GM23338 (cell line): ENCODE data around the gene ZSWIM5. TPM values are rescaled to one million over a fixed set of nuclear protein-coding genes. Genes with fewer than 3 reads are reported as not detected.

Source experiments
- ATAC-seq: fragments of 200-7000 bp; cut with Tn5 transposase; 3 replicates; pipeline ENCODE4 v1.9.1; 2020
- DNase-seq: peaks from one replicate; pipeline ENCODE4 v3.0.0-alpha.2; 2015; ENCODE audit warnings: low spot score
- H2AFZ ChIP-seq: fragments of 200-600 bp; sonication (generic); 2 replicates; pipeline ENCODE4 v1.8.0; 2016; ENCODE audit warnings: antibody characterized with exemption, mild to moderate bottlenecking, moderate library complexity
- H3F3A ChIP-seq: fragments of 200-600 bp; sonication (generic); replicated peaks from 2 replicates; pipeline ENCODE4 v1.8.0; 2017; ENCODE audit warnings: antibody characterized with exemption, mixed run types, low read depth
- H3K27ac ChIP-seq: fragments of 200-600 bp; sonication (generic); 2 replicates; pipeline ENCODE4 v1.6.1; 2016; ENCODE audit warnings: low read depth
- H3K27me3 ChIP-seq: fragments of 200-600 bp; sonication (generic); 2 replicates; pipeline ENCODE4 v1.8.0; 2016; ENCODE audit warnings: mild to moderate bottlenecking, mixed run types, moderate library complexity; ENCODE audit not compliant: insufficient read depth
- H3K36me3 ChIP-seq: fragments of 200-600 bp; sonication (generic); 2 replicates; pipeline ENCODE4 v1.8.0; 2016; ENCODE audit warnings: mild to moderate bottlenecking; ENCODE audit not compliant: insufficient read depth
- H3K4me1 ChIP-seq: fragments of 200-600 bp; sonication (generic); 2 replicates; pipeline ENCODE4 v1.8.0; 2016; ENCODE audit warnings: mild to moderate bottlenecking, moderate library complexity; ENCODE audit not compliant: insufficient read depth
- H3K4me2 ChIP-seq: fragments of 200-600 bp; sonication (generic); 2 replicates; pipeline ENCODE4 v1.7.1; 2017; ENCODE audit warnings: mixed run types
- H3K4me3 ChIP-seq: fragments of 200-600 bp; sonication (generic); 2 replicates; pipeline ENCODE4 v1.6.1; 2016; ENCODE audit warnings: mixed run types
- H3K79me2 ChIP-seq: fragments of 200-600 bp; sonication (generic); replicated peaks from 2 replicates; pipeline ENCODE4 v1.8.0; 2017; ENCODE audit warnings: mild to moderate bottlenecking; ENCODE audit not compliant: insufficient read depth
- H3K9me2 ChIP-seq: fragments of 200-600 bp; sonication (generic); 2 replicates; pipeline ENCODE4 v1.8.0; 2017; ENCODE audit not compliant: insufficient read depth
- H4K20me1 ChIP-seq: fragments of 200-600 bp; sonication (generic); replicated peaks from 2 replicates; pipeline ENCODE4 v1.8.0; 2017; ENCODE audit warnings: mild to moderate bottlenecking; ENCODE audit not compliant: insufficient read depth
- H3K27ac Mint-ChIP-seq: 2 replicates; pipeline ENCODE4 v1.8.0; 2020; ENCODE audit warnings: inconsistent platforms, mild to moderate bottlenecking, moderate library complexity, mixed read lengths
- H3K27me3 Mint-ChIP-seq: 3 replicates; pipeline ENCODE4 v1.8.0; 2022; ENCODE audit warnings: low read depth, mild to moderate bottlenecking, moderate library complexity, mixed read lengths, inconsistent platforms; ENCODE audit not compliant: insufficient read depth, poor library complexity
- H3K36me3 Mint-ChIP-seq: 3 replicates; pipeline ENCODE4 v1.8.0; 2021; ENCODE audit warnings: low read depth, mild to moderate bottlenecking, inconsistent platforms, moderate library complexity, mixed read lengths
- H3K4me1 Mint-ChIP-seq: 3 replicates; pipeline ENCODE4 v1.8.0; 2020; ENCODE audit warnings: mild to moderate bottlenecking, inconsistent platforms, mixed read lengths
- H3K4me3 Mint-ChIP-seq: 3 replicates; pipeline ENCODE4 v1.8.0; 2021; ENCODE audit warnings: moderate library complexity, mild to moderate bottlenecking, inconsistent platforms, mixed read lengths
- H3K9me3 Mint-ChIP-seq: 3 replicates; pipeline ENCODE4 v1.8.0; 2020; ENCODE audit warnings: moderate library complexity, mild to moderate bottlenecking, inconsistent platforms, mixed read lengths
- EZH2 ChIP-seq: fragments of 200-600 bp; sonication (generic); IDR thresholded peaks from one replicate; pipeline ENCODE4 v1.8.0; 2017; ENCODE audit warnings: antibody characterized with exemption, mild to moderate bottlenecking, low read depth; ENCODE audit not compliant: unreplicated experiment
- EZH2phosphoT487 ChIP-seq: fragments of 200-600 bp; sonication (generic); IDR thresholded peaks from one replicate; pipeline ENCODE4 v1.8.1; 2018; ENCODE audit warnings: antibody characterized with exemption; ENCODE audit not compliant: unreplicated experiment
- JUNB ChIP-seq: IDR thresholded peaks from one replicate; pipeline ENCODE4 v1.6.1; 2016; ENCODE audit warnings: antibody characterized with exemption; ENCODE audit not compliant: unreplicated experiment
- NANOG ChIP-seq: IDR thresholded peaks from 2 replicates; pipeline ENCODE4 v1.6.1; 2016; ENCODE audit warnings: antibody characterized with exemption, borderline replicate concordance
- polyA plus RNA-seq: library from polyadenylated mRNA; unstranded; fragments of >200 nt; fragmentation: Nextera tagmentation; extraction: Ambion mirVana; gene quantifications from 2 replicates; pipeline ENCODE4 v1.2.1, GENCODE V29; 2016
- total RNA-seq: library from RNA; depleted of rRNA; stranded (reverse); fragments of >200 nt; shearing (Covaris generic); gene quantifications from 2 replicates; pipeline ENCODE4 v1.2.3, GENCODE V29; 2014
- TF ChIP-seq, protein P1 (sequence below), 2 experiments: fragments of 200-600 bp in 1 of 2; sonication (generic) in 1 of 2; conservative IDR thresholded peaks; 2 replicates each; pipeline versions ENCODE4 v1.5.1 to v1.6.1; 2016 to 2017; ENCODE audit warnings: antibody characterized with exemption in 2 of 2, low read depth in 2 of 2, mild to moderate bottlenecking in 2 of 2, moderate library complexity in 1 of 2
- TF ChIP-seq, protein P2 (sequence below): IDR thresholded peaks from 2 replicates; pipeline ENCODE4 v1.6.1; 2016; ENCODE audit warnings: antibody characterized with exemption
- TF ChIP-seq, protein P3 (sequence below): fragments of 250-450 bp; sonication (Bioruptor Pico); IDR thresholded peaks from 2 replicates; pipeline ENCODE4 v1.5.0; 2020; ENCODE audit warnings: mild to moderate bottlenecking, moderate library complexity

ZSWIM5 gene
- total and polyA plus RNA-seq, 2 experiments from 2014 or later: 0.65 to 3.6 TPM

DNA sequence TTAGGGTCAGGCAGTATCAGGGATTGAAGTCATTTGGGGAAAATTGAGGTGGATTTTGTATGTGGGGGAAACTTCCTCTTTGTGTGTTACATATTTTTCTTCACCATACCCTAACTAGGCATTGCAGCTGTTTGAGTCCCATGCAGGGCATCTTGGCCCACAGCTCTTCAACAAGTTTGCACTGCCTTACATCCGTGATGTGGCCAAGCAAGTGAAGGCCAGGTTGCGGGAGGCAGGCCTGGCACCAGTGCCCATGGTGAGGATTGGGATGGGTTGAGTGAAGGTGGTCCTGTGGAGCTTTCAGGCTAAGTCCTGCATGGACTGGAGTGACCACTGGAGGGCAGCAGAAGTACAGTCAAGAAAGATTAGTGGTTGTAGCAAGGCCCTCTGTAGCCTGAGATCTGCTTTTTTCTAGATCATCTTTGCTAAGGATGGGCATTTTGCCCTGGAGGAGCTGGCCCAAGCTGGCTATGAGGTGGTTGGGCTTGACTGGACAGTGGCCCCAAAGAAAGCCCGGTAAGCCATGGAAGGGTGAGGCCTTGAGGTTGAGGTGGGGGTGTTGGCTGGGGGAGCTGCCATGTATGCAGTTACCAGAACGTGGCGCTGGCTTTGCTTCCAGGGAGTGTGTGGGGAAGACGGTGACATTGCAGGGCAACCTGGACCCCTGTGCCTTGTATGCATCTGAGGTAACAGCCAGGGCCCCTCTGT lies 191.9 kb downstream of the ZSWIM5 start:
- peaks cover 12% of the 10 kb centered on the region for H3K4me1 ChIP-seq
- H3K9me2 ChIP-seq: no peaks in the 10 kb centered on the region
- no peak overlapping the region for H2AFZ ChIP-seq
- H3K4me1 Mint-ChIP-seq: peaks cover 29% of the 10 kb centered on the region
- H3K4me3 Mint-ChIP-seq: peak overlapping the region; percentile 57; the same call in 2 of the 3 replicates
- H3K4me3 ChIP-seq: no peak overlapping the region
- DNase-seq (peak; percentile 91), ATAC-seq (peak; percentile 14)
- H3K27ac ChIP-seq: no peak overlapping the region
- H3K4me2 ChIP-seq: no peak overlapping the region
- no peaks in the 10 kb centered on the region for H3K9me3 Mint-ChIP-seq
- H3K27me3 ChIP-seq: no peaks in the 10 kb centered on the region
- peaks cover 16% of the 10 kb centered on the region for H3K27me3 Mint-ChIP-seq
- H4K20me1 ChIP-seq: no peaks in the 10 kb centered on the region
- H3K36me3 Mint-ChIP-seq: peaks cover 10% of the 10 kb centered on the region
- no peaks in the 10 kb centered on the region for H3K36me3 ChIP-seq
- peaks cover 12% of the 10 kb centered on the region for H3K79me2 ChIP-seq
- H3K27ac Mint-ChIP-seq: no peak overlapping the region
- TF ChIP-seq, protein P1, sequence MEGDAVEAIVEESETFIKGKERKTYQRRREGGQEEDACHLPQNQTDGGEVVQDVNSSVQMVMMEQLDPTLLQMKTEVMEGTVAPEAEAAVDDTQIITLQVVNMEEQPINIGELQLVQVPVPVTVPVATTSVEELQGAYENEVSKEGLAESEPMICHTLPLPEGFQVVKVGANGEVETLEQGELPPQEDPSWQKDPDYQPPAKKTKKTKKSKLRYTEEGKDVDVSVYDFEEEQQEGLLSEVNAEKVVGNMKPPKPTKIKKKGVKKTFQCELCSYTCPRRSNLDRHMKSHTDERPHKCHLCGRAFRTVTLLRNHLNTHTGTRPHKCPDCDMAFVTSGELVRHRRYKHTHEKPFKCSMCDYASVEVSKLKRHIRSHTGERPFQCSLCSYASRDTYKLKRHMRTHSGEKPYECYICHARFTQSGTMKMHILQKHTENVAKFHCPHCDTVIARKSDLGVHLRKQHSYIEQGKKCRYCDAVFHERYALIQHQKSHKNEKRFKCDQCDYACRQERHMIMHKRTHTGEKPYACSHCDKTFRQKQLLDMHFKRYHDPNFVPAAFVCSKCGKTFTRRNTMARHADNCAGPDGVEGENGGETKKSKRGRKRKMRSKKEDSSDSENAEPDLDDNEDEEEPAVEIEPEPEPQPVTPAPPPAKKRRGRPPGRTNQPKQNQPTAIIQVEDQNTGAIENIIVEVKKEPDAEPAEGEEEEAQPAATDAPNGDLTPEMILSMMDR (conservative IDR thresholded peaks at IDR 0.05; ENCODE audit: low read depth in 2 of 2): peak; percentile 84 to 94
- TF ChIP-seq, protein P2, sequence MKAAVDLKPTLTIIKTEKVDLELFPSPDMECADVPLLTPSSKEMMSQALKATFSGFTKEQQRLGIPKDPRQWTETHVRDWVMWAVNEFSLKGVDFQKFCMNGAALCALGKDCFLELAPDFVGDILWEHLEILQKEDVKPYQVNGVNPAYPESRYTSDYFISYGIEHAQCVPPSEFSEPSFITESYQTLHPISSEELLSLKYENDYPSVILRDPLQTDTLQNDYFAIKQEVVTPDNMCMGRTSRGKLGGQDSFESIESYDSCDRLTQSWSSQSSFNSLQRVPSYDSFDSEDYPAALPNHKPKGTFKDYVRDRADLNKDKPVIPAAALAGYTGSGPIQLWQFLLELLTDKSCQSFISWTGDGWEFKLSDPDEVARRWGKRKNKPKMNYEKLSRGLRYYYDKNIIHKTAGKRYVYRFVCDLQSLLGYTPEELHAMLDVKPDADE: no peak
- H3F3A ChIP-seq: no peaks in the 10 kb centered on the region

DNA sequence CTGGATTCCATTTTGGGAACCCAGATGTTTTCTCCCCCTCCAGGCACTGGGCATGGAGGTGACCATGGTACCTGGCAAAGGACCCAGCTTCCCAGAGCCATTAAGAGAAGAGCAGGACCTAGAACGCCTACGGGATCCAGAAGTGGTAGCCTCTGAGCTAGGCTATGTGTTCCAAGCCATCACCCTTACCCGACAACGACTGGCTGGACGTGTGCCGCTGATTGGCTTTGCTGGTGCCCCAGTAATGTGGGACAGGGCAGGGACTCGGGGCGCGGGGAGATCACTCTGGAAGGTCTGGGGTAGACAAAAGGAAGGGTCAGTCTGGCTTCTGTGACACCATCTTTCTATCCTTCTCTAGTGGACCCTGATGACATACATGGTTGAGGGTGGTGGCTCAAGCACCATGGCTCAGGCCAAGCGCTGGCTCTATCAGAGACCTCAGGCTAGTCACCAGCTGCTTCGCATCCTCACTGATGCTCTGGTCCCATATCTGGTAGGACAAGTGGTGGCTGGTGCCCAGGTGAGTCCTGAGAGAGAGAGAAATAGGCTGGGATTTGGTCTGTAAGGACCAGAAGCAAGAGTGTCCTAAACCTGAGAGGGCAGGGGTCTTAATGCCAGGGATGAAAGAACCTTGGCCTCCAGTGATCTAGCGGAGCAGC lies 192.7 kb downstream of the ZSWIM5 start:
- DNase-seq (no peak), ATAC-seq (no peak)
- H4K20me1 ChIP-seq: no peaks in the 10 kb centered on the region
- peak overlapping the region; percentile 75 for H3K4me3 Mint-ChIP-seq
- H3K27ac ChIP-seq: no peak overlapping the region
- H3K4me2 ChIP-seq: peak overlapping the region; percentile 82; the same call in 1 of the 2 replicates
- no peaks in the 10 kb centered on the region for H3K27me3 ChIP-seq
- H3K4me1 Mint-ChIP-seq: peaks cover 29% of the 10 kb centered on the region
- no peak overlapping the region for H2AFZ ChIP-seq
- H3K9me3 Mint-ChIP-seq: no peaks in the 10 kb centered on the region
- no peak overlapping the region for H3K4me3 ChIP-seq
- H3K36me3 Mint-ChIP-seq: peaks cover 16% of the 10 kb centered on the region
- H3K4me1 ChIP-seq: peaks cover 12% of the 10 kb centered on the region
- H3K27ac Mint-ChIP-seq: no peak overlapping the region
- H3K27me3 Mint-ChIP-seq: peaks cover 16% of the 10 kb centered on the region
- H3K36me3 ChIP-seq: no peaks in the 10 kb centered on the region
- H3K9me2 ChIP-seq: no peaks in the 10 kb centered on the region
- H3K79me2 ChIP-seq: peaks cover 12% of the 10 kb centered on the region
- H3F3A ChIP-seq: no peaks in the 10 kb centered on the region
- TF ChIP-seq EZH2phosphoT487 (no peak), JUNB (no peak), EZH2 (no peak), NANOG (no peak)
- TF ChIP-seq, protein P1 (conservative IDR thresholded peaks at IDR 0.05; ENCODE audit: low read depth in 2 of 2): no peak
- TF ChIP-seq, protein P3, sequence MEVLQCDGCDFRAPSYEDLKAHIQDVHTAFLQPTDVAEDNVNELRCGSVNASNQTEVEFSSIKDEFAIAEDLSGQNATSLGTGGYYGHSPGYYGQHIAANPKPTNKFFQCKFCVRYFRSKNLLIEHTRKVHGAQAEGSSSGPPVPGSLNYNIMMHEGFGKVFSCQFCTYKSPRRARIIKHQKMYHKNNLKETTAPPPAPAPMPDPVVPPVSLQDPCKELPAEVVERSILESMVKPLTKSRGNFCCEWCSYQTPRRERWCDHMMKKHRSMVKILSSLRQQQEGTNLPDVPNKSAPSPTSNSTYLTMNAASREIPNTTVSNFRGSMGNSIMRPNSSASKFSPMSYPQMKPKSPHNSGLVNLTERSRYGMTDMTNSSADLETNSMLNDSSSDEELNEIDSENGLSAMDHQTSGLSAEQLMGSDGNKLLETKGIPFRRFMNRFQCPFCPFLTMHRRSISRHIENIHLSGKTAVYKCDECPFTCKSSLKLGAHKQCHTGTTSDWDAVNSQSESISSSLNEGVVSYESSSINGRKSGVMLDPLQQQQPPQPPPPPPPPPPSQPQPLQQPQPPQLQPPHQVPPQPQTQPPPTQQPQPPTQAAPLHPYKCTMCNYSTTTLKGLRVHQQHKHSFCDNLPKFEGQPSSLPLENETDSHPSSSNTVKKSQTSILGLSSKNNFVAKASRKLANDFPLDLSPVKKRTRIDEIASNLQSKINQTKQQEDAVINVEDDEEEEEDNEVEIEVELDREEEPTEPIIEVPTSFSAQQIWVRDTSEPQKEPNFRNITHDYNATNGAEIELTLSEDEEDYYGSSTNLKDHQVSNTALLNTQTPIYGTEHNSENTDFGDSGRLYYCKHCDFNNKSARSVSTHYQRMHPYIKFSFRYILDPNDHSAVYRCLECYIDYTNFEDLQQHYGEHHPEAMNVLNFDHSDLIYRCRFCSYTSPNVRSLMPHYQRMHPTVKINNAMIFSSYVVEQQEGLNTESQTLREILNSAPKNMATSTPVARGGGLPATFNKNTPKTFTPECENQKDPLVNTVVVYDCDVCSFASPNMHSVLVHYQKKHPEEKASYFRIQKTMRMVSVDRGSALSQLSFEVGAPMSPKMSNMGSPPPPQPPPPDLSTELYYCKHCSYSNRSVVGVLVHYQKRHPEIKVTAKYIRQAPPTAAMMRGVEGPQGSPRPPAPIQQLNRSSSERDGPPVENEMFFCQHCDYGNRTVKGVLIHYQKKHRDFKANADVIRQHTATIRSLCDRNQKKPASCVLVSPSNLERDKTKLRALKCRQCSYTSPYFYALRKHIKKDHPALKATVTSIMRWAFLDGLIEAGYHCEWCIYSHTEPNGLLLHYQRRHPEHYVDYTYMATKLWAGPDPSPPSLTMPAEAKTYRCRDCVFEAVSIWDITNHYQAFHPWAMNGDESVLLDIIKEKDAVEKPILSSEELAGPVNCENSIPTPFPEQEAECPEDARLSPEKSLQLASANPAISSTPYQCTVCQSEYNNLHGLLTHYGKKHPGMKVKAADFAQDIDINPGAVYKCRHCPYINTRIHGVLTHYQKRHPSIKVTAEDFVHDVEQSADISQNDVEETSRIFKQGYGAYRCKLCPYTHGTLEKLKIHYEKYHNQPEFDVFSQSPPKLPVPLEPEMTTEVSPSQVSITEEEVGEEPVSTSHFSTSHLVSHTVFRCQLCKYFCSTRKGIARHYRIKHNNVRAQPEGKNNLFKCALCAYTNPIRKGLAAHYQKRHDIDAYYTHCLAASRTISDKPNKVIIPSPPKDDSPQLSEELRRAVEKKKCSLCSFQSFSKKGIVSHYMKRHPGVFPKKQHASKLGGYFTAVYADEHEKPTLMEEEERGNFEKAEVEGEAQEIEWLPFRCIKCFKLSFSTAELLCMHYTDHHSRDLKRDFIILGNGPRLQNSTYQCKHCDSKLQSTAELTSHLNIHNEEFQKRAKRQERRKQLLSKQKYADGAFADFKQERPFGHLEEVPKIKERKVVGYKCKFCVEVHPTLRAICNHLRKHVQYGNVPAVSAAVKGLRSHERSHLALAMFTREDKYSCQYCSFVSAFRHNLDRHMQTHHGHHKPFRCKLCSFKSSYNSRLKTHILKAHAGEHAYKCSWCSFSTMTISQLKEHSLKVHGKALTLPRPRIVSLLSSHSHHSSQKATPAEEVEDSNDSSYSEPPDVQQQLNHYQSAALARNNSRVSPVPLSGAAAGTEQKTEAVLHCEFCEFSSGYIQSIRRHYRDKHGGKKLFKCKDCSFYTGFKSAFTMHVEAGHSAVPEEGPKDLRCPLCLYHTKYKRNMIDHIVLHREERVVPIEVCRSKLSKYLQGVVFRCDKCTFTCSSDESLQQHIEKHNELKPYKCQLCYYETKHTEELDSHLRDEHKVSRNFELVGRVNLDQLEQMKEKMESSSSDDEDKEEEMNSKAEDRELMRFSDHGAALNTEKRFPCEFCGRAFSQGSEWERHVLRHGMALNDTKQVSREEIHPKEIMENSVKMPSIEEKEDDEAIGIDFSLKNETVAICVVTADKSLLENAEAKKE (CRISPR knock-in tag): no peak
